HG03280 (cell line): ENCODE data around the gene SH3TC2.

Experiments used
- ATAC-seq: cut with Tn5 transposase; IDR thresholded peaks from one replicate; pipeline ENCODE4 v1.9.1; 2021; ENCODE audit warnings: mild to moderate bottlenecking, moderate library complexity; ENCODE audit not compliant: unreplicated experiment

Gene SH3TC2

DNA sequence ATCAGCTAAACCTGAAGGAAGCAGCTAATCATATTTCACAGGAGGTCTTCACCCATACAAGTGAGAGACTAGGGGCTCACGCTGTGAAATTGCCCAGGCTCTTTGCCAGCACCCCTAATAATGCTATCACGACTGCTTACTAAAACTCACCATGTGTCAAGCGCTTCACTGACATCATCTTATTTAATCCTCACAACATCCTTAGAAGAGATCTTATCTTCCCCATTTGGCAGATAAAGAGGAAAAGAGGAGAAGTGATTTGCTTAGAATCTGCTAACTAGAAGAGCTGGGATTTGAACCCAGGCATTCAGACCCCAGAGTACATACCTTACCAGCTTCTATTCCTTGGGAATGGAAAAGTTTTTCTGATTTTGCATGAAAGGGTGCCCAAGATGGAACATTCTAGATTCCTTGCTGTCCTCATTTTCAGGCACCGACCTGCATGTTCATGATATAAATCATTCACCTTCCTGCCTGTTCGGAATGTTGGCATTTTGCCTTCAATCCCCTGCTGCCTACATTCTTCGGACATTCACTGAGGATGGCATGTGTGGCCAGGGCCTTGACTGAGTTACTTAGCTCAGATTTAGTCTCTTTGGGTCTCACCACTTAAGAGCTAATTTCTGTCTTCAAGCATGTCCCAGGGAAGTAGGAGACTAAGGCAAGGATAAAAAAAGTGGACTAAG lies 88.1 kb downstream of the SH3TC2 start:
- ATAC-seq = no peak

GRCh38 chr5:148973455-148973854 lies 89.4 kb downstream of the SH3TC2 start:
- ATAC-seq = no peak

- ATAC-seq = no peak
Measured at GRCh38 chr5:148972974-148973374, 89.9 kb downstream of the SH3TC2 start.

DNA sequence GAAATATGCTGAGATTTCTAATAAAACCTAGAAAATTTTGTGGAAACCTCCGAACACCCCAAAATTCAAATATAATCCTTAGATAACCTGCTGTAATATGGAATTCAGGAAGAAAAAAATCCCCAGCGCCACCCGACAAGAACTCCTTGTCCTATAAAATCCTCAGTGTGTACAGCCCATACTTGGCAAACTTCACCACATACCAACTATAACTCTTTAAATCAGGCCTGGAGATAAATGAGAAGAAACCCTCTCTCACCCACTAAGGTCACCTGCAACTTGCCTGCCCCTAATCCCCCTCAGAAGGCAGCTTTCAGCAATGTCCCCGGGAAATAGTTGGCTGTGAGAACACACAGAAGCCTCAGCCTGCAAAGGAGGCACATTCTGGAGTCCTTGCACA lies 90.5 kb downstream of the SH3TC2 start:
- no peak for ATAC-seq

DNA sequence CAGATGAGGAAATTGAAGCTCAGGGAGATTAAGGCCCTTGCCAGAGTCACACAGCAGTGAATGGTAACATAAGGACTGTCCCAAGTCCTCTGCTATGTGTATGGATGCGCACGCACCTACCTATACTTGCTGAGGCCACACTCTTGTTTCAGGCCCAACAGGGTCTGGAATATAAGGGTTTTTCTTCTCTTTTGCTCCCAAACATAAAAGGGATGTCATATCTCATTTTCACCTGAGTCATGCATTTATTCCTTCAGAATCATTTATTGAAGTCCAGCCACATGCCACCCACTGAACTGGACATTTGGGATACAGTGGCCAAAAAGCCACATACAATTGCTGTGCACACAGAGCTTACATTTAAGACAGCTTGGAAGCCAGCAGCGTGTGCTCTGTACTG lies 92.0 kb downstream of the SH3TC2 start:
- no peak for ATAC-seq

DNA sequence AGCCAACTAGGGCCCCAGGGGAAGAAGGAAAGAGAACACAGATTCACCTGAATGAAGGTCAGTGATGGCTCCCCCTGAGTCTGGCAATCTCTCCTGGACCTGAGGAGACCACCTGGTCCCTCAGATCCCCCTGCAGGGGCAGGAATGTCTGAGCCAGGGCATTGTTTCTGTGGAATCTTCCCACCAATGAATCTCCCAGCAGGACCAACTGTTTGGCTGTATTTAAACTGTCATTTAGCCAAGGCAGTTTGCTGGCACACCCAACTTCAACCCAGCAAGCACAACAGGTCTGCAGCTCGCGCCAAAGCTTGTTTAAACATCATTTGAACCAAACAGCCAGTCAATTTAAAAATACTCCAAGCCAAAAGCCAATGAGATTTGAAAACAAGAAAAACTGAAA lies 92.6 kb downstream of the SH3TC2 start:
- no peak for ATAC-seq

DNA sequence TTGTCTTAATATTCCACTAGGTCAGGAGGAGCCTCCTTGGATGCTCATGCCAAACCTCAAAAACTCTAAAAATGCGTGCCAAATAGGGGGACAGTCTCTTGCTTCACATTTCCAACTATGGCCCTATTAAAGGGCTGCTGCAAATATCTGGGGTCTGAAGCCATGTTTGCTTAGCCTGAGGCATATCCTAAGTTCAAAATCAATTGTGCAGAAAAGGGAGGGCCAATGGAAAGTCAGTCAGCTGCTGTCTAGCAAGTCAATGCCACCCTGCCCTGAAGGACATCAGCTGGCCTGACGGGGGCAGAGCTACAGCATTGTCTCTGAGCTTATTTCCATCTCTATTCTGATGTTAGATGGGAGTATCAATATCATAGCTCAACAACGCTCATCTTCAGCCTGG lies 93.6 kb downstream of the SH3TC2 start:
- no peak for ATAC-seq

GRCh38 chr5:148968311-148968710 lies 94.6 kb downstream of the SH3TC2 start:
- no peak for ATAC-seq

GRCh38 chr5:148967783-148968182 lies 95.1 kb downstream of the SH3TC2 start:
- ATAC-seq = no peak

DNA sequence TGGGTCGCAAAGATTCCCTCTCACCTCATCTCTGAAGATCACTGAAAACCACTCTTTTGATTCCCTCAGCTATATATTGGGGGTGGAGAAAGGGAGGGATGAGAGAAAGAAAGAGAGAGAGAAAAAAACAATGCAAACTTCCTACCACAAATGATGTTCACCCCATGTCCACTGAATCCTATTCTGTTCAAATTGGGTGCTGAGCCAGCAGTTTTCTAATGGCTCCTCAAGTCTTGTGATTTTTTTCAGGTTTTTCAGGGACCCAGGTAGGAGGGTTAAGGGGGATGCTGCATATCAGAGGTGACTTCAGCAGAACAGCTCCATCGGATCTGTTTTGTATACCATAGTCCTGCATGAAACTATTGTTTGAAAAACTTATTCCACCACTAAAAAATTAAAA lies 95.9 kb downstream of the SH3TC2 start:
- ATAC-seq = no peak

DNA sequence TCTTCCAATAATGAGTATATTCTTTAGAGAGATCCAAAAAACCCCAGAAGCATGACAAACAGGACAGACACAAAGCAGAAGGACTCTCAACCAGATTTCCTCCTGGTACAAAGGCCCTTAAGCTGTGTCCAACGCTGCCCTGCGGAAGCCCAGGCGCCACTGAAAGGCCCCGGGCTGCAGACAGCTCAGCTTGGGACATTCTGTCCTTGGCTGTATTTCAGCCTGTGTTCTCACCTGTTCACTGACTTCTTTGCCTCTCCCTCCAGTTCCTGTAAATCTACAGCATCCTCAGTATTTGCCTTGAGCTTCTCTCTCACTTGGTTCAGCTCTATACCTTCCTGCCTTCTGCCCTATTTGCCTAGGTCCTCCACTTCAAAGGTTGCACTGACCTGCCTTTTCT lies 96.5 kb downstream of the SH3TC2 start:
- ATAC-seq = no peak

DNA sequence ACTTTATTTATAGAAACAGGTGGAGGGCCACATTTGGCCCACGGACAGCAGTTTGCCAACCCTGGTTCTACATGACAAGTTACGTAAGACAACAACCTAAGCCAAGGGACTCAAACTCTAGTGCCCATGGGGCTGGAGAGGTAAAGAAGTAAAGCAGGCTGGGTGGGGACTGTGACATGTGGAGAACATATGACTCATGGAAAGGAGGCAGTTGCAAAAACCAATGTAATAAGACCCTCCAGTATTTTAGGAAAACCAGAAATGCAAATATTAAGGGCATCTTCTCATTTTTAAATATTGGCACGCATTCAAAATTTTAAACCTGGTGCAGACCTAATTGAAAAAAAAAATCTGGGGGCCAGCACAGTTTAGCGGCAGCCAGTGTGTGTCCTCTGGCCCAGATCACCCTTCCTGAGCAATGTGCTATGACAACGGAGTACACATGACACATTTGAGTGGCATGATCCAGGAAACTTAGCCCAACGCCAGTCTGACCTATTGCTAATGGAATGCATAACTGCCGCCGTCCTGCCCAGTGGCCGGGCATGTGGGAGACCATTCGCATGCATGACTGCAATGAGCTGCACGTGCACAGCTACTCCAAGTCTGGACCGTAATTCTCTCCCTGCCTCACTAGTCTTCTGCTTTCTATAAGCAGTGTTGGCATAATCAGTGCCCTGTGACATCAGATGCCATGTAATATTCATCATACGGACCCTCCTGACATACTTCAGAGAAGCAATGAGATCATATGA lies 97.2 kb downstream of the SH3TC2 start:
- no peak for ATAC-seq

- no peak for ATAC-seq
Measured at GRCh38 chr5:148963664-148964063, 99.2 kb downstream of the SH3TC2 start.

GRCh38 chr5:148962761-148963324 lies 100.0 kb downstream of the SH3TC2 start:
- ATAC-seq = no peak

DNA sequence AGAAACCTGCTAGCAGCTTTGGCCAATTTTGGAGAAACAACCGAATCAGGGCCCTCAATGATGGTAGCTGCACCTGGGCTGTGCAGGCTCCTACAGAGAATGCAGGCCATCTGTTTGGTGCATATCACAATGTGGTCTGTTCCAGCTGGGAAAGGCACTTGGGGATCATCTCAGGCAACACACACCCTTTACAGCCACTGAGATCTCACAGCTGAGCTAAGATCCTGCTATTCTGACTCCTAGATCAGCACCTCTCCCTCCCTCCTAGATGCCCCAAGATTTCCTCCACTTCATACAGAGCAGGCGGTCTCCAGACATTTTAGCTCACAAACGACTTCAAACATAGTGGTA lies 100.7 kb downstream of the SH3TC2 start:
- no peak for ATAC-seq

- ATAC-seq = no peak
Measured at GRCh38 chr5:148961261-148962199, 101.3 kb downstream of the SH3TC2 start.

DNA sequence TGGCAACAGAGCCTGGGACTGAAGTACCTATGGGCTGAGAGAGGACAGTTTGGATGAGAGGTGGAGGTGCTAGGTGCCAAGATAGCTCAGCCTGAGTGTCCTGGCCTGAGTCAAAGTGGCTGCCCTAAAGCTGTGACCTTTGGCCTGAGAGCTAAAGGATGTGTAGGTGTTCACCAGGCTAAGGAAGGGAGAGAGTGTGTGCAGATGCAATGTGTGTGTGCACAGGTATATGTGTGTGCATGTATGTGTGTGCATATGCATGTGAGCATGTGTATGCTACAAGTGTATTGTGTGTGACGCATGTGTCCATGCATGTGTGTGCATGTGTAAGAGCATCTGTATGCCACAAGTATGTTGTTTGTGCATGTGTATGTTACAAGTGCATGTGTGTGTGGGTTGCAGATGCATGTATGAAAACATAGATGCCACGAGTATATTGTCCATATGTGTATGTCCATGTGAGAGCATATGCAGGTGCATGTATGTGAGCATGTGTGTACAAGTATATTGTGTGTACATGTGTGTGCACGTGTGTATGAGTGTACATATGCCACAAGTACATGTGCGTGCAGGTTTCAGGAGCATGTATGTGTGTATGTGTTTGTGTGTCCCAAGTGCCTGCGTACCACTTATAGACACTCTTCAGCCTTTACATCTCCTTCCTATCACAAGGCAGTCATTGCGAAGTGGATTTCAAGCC lies 102.6 kb downstream of the SH3TC2 start:
- ATAC-seq = no peak

DNA sequence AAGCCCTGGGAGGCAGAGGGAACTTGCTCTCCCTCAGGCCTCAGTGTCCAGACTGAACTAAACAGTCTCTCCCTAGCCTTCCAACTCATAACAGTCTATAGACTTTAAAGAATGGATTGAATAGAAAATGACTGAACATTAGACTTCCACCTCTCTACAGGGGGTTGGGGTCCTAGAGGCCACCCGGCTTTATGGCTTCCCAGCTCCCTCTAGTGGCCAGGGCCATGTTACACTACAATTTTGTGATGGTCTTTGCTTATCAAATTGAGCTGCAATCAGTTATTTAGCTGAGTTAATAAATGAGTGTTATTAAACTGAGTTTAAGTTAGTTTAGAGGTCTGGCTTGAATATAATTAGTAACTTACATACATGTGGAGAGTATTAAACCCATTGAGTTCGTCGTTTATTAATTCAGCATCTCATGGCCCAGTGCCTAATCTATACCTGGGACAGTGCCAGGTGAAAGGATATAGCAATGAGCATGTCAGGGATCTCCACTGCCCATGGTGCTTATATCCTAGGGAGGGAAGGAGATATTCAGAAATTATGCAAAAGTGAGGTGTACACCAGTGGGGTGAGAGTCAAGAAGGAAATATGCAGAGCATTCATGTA lies 105.2 kb downstream of the SH3TC2 start:
- ATAC-seq = no peak

DNA sequence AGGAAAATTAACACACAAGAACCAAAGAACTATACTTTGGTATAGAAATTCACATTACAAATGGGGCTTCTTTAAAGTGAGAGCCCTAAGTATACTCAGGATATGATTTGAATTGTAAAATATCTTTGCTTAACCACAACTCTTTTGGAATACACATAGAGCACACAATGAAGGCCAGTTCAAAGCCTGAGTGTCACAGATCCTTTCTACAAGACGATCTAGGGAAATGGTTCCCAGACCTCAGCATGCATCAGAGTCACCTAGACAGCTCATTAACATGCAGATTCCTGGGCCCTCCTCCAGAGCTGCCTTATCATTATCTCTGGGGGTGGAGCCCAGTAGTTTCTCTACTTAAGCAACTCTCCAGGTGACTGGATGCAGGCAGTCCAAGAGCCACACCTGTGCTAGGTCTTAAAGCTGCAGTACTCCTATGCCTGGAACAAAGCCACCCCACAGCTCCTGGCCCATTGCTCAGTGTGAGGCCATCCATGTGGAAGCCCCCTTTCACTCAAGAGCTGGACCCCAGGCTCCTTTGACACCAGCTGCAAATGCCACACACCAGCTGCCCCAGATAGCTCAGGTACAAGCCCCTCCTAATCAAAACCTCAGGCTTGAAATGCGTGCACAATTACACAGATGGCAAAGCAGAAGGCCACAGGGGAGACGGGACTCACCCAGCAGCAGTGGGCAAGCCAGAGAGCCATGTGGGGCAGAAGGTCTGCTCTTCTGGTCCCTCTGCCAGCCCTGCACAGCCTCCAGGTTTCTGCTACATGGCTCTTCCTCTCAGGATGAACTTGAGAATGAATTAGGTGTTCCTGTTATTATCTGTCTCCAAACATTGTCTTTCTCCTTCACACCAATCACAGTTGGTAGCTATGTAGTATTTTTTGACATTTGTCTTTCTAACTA lies 106.1 kb downstream of the SH3TC2 start:
- ATAC-seq = no peak
